Measurements from ENCODE around the gene ERP29. TPM values are rescaled to one million over a fixed set of nuclear protein-coding genes. Genes with fewer than 3 reads are reported as not detected.

ERP29 gene
- polyA plus RNA-seq, 1 donor from 2014 or later, result 159 TPM

DNA sequence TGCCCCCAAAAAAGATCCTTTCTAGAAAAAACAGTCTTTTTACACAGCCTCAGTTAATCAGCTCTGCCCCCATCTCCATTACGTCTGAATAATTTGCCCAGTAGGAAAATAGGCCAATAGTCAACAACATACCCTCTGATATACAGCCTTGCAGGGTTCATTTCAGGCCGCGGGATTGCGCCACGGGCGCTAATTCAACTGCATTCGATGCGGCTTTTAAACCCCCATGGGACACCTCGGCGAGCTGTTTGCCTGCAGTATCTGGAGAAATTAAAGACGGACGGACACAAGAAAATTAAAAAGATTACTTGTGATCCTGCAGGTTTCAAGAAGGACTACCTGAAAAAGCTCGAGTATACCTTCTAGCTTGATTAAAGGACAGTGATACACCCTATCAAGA is 36.1 kb downstream of the ERP29 start (continued):
- no peak for TF ChIP-seq RAD21 (conservative IDR thresholded peaks at IDR 0.05)
- TF ChIP-seq EZH2 (IDR thresholded peaks at IDR 0.05; ENCODE audit: borderline replicate concordance, insufficient read depth, low read length, poor library complexity, severe bottlenecking), result no peak

DNA sequence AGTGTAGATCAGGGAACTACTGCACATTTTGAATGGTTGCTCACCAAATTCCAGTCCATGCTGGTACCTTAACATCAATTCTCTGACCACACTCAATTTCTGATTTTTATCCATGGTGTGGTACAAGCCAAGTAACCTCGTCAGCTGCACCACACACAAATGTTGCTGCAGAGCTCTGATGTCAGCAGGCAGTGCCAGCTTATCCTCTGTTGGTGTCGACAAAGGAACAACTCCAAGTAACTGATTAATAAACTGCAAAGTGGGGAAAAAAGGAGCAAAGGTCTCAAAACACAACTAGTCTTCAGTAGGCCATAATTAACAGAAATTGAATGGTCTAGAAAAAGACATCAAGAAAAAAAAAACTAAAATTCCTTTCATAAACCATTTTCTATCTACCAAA is 47.9 kb downstream of the ERP29 start:
- Histone ChIP-seq H3K36me3 (ENCODE audit: insufficient read depth, low read length) (no peaks in the 10 kb centered on the region), H3K4me2 (ENCODE audit: low read length) (no peak overlapping the region), H3K9me3 (ENCODE audit: low read length) (no peaks in the 10 kb centered on the region), H4K20me1 (ENCODE audit: insufficient read depth) (no peaks in the 10 kb centered on the region), H3K9me2 (ENCODE audit: insufficient read depth, low read length) (no peaks in the 10 kb centered on the region), H3F3A (ENCODE audit: insufficient read depth, low read length, poor library complexity, severe bottlenecking) (no peaks in the 10 kb centered on the region), H3K9ac (ENCODE audit: low read length) (no peak overlapping the region), H3K79me2 (replicated peaks; ENCODE audit: insufficient read depth, low read length) (no peaks in the 10 kb centered on the region), H3K27ac (ENCODE audit: low read length) (no peak overlapping the region), H2AFZ (ENCODE audit: low read depth, low read length) (no peak overlapping the region), H3K4me3 (ENCODE audit: low read length) (no peak overlapping the region), H3K27me3 (ENCODE audit: insufficient read depth, low read depth, low read length) (no peaks in the 10 kb centered on the region)
- no peak for TF ChIP-seq TAF1 (IDR thresholded peaks at IDR 0.05; ENCODE audit: low read depth)
- no peak for TF ChIP-seq EP300 (conservative IDR thresholded peaks at IDR 0.05; ENCODE audit: poor library complexity, severe bottlenecking)
- TF ChIP-seq POLR2AphosphoS5 (IDR thresholded peaks at IDR 0.05), result no peak
- TF ChIP-seq, protein P1, sequence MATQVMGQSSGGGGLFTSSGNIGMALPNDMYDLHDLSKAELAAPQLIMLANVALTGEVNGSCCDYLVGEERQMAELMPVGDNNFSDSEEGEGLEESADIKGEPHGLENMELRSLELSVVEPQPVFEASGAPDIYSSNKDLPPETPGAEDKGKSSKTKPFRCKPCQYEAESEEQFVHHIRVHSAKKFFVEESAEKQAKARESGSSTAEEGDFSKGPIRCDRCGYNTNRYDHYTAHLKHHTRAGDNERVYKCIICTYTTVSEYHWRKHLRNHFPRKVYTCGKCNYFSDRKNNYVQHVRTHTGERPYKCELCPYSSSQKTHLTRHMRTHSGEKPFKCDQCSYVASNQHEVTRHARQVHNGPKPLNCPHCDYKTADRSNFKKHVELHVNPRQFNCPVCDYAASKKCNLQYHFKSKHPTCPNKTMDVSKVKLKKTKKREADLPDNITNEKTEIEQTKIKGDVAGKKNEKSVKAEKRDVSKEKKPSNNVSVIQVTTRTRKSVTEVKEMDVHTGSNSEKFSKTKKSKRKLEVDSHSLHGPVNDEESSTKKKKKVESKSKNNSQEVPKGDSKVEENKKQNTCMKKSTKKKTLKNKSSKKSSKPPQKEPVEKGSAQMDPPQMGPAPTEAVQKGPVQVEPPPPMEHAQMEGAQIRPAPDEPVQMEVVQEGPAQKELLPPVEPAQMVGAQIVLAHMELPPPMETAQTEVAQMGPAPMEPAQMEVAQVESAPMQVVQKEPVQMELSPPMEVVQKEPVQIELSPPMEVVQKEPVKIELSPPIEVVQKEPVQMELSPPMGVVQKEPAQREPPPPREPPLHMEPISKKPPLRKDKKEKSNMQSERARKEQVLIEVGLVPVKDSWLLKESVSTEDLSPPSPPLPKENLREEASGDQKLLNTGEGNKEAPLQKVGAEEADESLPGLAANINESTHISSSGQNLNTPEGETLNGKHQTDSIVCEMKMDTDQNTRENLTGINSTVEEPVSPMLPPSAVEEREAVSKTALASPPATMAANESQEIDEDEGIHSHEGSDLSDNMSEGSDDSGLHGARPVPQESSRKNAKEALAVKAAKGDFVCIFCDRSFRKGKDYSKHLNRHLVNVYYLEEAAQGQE (IDR thresholded peaks at IDR 0.05; ENCODE audit: borderline replicate concordance), result no peak

DNA sequence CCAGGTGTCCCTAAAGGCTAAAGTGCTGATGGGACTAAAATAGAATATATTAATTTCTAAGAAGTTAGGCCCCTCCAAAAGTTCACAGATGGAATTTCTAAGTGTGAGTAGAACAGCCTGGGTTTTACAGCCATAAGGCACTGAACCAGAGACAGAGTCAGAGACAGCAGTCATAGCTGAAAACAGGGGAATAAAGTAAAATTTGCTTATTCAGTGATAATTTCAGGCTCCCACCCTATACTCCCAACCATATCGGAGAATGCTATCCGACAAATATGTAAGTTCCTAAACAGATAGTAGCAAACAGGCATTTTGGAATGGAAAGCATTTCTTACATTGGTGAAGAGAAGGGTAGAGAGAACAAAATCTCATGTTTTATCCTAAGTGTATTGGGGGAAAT is 50.0 kb downstream of the ERP29 start:
- no peak for TF ChIP-seq RAD21 (conservative IDR thresholded peaks at IDR 0.05)
- no peak for TF ChIP-seq SMC3 (conservative IDR thresholded peaks at IDR 0.05; ENCODE audit: poor library complexity)
- TF ChIP-seq, protein P2, sequence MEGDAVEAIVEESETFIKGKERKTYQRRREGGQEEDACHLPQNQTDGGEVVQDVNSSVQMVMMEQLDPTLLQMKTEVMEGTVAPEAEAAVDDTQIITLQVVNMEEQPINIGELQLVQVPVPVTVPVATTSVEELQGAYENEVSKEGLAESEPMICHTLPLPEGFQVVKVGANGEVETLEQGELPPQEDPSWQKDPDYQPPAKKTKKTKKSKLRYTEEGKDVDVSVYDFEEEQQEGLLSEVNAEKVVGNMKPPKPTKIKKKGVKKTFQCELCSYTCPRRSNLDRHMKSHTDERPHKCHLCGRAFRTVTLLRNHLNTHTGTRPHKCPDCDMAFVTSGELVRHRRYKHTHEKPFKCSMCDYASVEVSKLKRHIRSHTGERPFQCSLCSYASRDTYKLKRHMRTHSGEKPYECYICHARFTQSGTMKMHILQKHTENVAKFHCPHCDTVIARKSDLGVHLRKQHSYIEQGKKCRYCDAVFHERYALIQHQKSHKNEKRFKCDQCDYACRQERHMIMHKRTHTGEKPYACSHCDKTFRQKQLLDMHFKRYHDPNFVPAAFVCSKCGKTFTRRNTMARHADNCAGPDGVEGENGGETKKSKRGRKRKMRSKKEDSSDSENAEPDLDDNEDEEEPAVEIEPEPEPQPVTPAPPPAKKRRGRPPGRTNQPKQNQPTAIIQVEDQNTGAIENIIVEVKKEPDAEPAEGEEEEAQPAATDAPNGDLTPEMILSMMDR (IDR thresholded peaks at IDR 0.05; ENCODE audit: poor library complexity, severe bottlenecking), result no peak
- no peak for TF ChIP-seq MXI1 (conservative IDR thresholded peaks at IDR 0.05; ENCODE audit: poor library complexity, severe bottlenecking)
- TF ChIP-seq, protein P1 (IDR thresholded peaks at IDR 0.05; ENCODE audit: borderline replicate concordance), result no peak
- no peak for TF ChIP-seq EZH2 (IDR thresholded peaks at IDR 0.05; ENCODE audit: borderline replicate concordance, insufficient read depth, low read length, poor library complexity, severe bottlenecking)
- TF ChIP-seq POLR2AphosphoS5 (IDR thresholded peaks at IDR 0.05), result no peak
- TF ChIP-seq EP300 (conservative IDR thresholded peaks at IDR 0.05; ENCODE audit: poor library complexity, severe bottlenecking), result no peak
- TF ChIP-seq TAF1 (IDR thresholded peaks at IDR 0.05; ENCODE audit: low read depth), result no peak

More for the DNA sequence above, 50.0 kb downstream of the ERP29 start:
- H3K27me3 ChIP-seq (ENCODE audit: insufficient read depth, low read depth, low read length), result no peaks in the 10 kb centered on the region
- no peak overlapping the region for H3K27ac ChIP-seq (ENCODE audit: low read length)
- no peaks in the 10 kb centered on the region for H3K79me2 ChIP-seq (replicated peaks; ENCODE audit: insufficient read depth, low read length)
- H3K4me3 ChIP-seq (ENCODE audit: low read length), result no peak overlapping the region
- no peak overlapping the region for H3K9ac ChIP-seq (ENCODE audit: low read length)
- H3F3A ChIP-seq (ENCODE audit: insufficient read depth, low read length, poor library complexity, severe bottlenecking), result no peaks in the 10 kb centered on the region
- H3K36me3 ChIP-seq (ENCODE audit: insufficient read depth, low read length), result no peaks in the 10 kb centered on the region
- no peaks in the 10 kb centered on the region for H4K20me1 ChIP-seq (ENCODE audit: insufficient read depth)
- no peaks in the 10 kb centered on the region for H3K9me3 ChIP-seq (ENCODE audit: low read length)
- no peak overlapping the region for H3K4me2 ChIP-seq (ENCODE audit: low read length)
- H2AFZ ChIP-seq (ENCODE audit: low read depth, low read length), result no peak overlapping the region
- no peaks in the 10 kb centered on the region for H3K9me2 ChIP-seq (ENCODE audit: insufficient read depth, low read length)

Measured in neural cell (in vitro differentiated cells).